Measurements from ENCODE around the gene THRB. TPM values are rescaled to one million over a fixed set of nuclear protein-coding genes. Genes with fewer than 3 reads are reported as not detected.

Gene THRB
- total RNA-seq, 3 donors from 2014 or later = 25.1 to 75.5 (median 59.8) TPM

GRCh38 chr3:24342275-24342674, 152.4 kb downstream of the THRB start:
- Histone ChIP-seq H3K36me3 (ENCODE audit: low read depth) (no peaks in the 10 kb centered on the region), H3K4me1 (ENCODE audit: low read depth) (peaks cover 3% of the 10 kb centered on the region), H3K4me3 (no peak overlapping the region), H3K9me3 (no peaks in the 10 kb centered on the region)
- no peak for ATAC-seq
- no peak for DNase-seq
- intact Hi-C loops (cut with DNase I, micrococcal nuclease) = no loop called here
- TF ChIP-seq CTCF (IDR thresholded peaks at IDR 0.05) = no peak

- Histone ChIP-seq H3K4me1 (ENCODE audit: low read depth) (peaks cover 3% of the 10 kb centered on the region), H3K4me3 (no peak overlapping the region), H3K9me3 (no peaks in the 10 kb centered on the region), H3K36me3 (ENCODE audit: low read depth) (no peaks in the 10 kb centered on the region)
- no peak for DNase-seq
- intact Hi-C loops (cut with DNase I, micrococcal nuclease) = no loop called here
- TF ChIP-seq CTCF (IDR thresholded peaks at IDR 0.05) = no peak
- ATAC-seq = no peak
Measured at GRCh38 chr3:24341668-24342067, 153.0 kb downstream of the THRB start.

GRCh38 chr3:24340966-24341365, 153.7 kb downstream of the THRB start:
- no peak for DNase-seq
- Histone ChIP-seq H3K4me1 (ENCODE audit: low read depth) (peaks cover 3% of the 10 kb centered on the region), H3K9me3 (no peaks in the 10 kb centered on the region), H3K36me3 (ENCODE audit: low read depth) (no peaks in the 10 kb centered on the region), H3K4me3 (no peak overlapping the region)
- intact Hi-C loops (cut with DNase I, micrococcal nuclease) = no loop called here
- ATAC-seq = no peak
- no peak for TF ChIP-seq CTCF (IDR thresholded peaks at IDR 0.05)

GRCh38 chr3:24340161-24340560, 154.5 kb downstream of the THRB start:
- DNase-seq (no peak), ATAC-seq (no peak)
- Histone ChIP-seq H3K9me3 (no peaks in the 10 kb centered on the region), H3K36me3 (ENCODE audit: low read depth) (no peaks in the 10 kb centered on the region), H3K4me3 (no peak overlapping the region), H3K4me1 (ENCODE audit: low read depth) (peaks cover 3% of the 10 kb centered on the region)
- intact Hi-C loops (cut with DNase I, micrococcal nuclease) = no loop called here
- TF ChIP-seq CTCF (IDR thresholded peaks at IDR 0.05) = no peak

- no peak for TF ChIP-seq CTCF (IDR thresholded peaks at IDR 0.05)
- no peaks in the 10 kb centered on the region for H3K36me3 ChIP-seq (ENCODE audit: low read depth)
- no peak overlapping the region for H3K4me3 ChIP-seq
- no peaks in the 10 kb centered on the region for H3K9me3 ChIP-seq
- DNase-seq = no peak
- no peak for ATAC-seq
- H3K4me1 ChIP-seq (ENCODE audit: low read depth) = peaks cover 3% of the 10 kb centered on the region
- intact Hi-C loops (cut with DNase I, micrococcal nuclease) = no loop called here
Measured at GRCh38 chr3:24339266-24339825, 155.3 kb downstream of the THRB start.
